Stimulated activated CD4-positive, alpha-beta T cell treated with anti-CD3 and anti-CD28 coated beads, Interleukin-1b, Interleukin-23, amount 100 ng/mL, for 24 hours (primary cell): Measurements from ENCODE around the gene SYT15.
"Not testable (repeated sequence)": the region's sequence is repeated elsewhere in the genome, so short reads cannot be mapped to it uniquely, and the experiment has no call there.

Experiments
- DNase-seq, 4 experiments: peaks; one replicate each; pipeline ENCODE4 v3.0.0-alpha.2; 2020; ENCODE audit warnings: low read depth in 4 of 4, low spot score in 1 of 4

Gene SYT15

DNA sequence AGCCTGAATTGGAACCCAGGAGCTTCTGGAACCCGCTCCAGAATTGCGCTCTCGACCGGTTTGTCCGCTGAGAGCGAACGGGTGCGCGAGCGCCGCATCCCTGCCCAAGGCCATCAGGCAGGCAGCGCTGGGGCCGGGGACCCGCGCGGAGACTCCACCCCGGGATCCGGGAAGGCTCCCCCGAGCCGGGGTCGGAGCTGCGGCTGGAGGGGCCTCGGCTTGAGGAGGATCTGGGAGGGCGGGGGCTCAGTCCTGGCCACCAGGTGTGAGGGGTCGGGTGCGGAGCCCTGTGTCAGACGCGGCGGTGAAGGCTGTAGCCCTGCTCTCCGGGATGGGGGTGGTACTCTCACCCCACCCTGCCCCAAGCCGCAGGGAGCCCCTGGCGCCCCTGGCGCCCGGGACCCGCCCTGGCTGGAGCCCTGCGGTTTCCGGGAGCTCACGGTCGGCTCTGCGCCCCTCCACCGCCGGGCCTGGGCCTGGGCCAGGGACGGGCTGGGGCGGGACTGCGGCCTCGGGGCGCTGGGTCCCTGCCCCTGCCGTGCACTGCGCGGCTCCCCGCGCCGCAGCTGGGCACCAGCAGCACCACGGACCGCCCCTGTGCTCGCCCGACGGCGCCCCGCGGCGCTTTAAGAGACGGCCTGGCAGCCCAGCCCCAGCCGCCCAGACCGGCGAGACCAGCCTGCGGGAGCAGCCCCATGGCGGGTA is at the start of gene SYT15:
SYT15 (plus strand) TSS at position 655 of the 705 bp plus-strand sequence; CDS start at position 696, 41 bp downstream.
- not testable (repeated sequence) for DNase-seq

DNA sequence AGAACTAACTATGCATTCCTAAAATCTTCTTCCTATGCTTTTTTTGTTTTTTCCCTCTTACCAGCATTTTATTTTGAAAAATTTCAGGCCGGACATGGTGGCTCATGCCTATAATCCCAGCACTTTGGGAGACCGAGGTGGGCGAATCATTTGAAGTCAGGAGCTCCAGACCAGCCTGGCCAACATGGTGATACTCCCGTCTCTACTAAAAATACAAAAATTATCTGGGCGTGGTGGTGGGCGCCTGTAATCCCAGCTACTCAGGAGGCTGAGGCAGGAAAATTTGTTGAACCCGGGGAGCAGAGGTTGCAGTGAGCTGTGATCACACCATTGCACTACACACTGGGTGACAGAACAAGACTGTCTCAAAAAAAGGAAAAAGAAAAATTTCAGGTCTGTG is 49.2 kb upstream of the SYT15 start:
- not testable (repeated sequence) for DNase-seq

DNA sequence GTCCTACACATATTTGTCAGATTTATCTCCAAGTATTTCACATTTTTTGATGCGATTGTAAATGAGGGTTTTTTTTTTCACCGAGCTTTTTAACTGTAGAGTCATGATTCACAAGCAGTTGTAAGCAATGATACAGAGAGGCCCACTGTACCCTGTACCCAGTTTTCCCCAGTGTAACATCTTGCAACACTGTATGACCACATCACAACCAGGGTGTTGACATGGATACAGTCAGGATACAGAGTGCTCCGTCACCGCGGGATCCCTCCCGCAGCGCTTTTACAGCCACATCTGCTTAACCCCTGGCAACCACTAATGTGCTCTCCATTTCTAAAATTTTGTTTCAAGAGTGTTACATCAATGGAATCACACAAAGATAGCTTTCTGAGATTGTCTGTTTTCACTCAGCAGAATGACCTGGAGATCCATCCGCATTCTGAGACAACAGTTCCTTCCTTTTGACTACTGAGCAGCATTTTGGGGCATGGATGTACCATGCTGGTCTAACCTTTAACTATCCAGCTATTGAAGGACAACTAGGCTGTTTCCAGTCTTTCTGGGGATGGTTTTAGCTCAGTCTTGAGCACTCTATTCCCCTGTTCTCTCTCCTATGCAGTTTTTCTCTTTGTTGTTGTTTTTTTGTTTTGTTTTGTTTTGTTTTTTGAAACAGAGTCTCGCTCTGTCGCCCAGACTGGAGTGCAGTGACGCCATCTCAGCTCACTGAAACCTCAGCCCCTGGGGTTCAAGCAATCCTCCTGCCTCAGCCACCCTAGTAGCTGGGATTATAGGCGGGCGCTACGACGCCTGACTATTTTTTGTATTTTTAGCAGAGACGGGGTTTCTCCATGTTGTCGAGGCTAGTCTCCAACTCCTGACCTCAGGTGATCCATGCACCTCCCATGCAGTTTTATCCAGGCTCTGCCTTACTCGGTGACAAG is 48.4 kb upstream of the SYT15 start:
- DNase-seq = no peak

DNA sequence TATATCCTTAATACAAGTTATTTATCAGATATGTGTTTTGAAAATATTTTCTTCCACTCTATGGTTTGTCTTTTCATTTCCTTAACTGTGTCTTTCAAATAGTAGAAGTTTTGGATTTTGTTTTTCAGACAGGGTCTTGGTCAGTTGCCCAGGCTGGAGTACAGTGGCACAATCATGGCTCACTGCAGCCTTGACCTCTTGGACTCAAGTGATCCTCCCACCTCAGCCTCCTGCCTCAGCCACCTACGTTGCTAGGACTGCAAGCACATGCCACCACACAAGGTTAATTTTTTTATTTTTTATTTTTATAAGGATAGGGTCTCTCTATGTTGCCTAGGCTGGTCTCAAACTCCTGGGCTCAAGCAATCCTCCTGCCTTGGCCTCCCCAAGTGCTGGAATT is 46.7 kb upstream of the SYT15 start:
- not testable (repeated sequence) for DNase-seq

DNA sequence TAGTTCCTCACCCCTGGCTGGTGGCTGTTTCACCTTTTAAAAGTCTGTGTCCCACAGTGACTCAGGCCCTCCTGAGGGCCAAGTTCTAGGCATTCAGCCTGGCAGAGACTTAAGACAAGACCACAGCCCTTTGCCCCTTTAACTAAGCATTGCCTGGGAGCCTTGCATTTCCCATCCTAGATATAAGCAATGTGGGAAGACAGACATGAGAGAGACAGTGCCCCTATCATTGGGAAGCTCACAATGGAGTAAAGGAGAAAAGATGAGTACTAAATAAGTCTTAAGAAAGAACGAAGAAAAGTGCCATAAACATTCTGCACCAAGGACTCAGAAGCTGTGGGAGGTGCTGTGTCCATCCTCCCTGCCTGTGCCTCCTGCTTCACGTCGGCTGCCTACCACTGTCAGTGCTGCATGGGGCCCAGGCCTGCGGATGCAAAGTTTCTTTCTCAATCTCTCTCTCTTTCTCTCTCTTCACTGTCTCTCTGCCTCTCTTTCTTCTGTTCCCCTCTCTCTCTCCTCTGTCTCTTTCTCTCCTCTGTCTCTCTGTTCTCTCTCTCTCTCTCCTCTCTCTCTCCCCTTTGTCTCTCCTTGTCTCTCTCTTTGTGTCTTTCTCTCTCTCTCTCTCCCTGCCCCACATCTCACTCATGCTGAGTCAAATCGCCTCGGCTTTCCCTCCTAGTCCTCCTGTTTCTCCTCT is 44.0 kb upstream of the SYT15 start:
- DNase-seq = no peak

DNA sequence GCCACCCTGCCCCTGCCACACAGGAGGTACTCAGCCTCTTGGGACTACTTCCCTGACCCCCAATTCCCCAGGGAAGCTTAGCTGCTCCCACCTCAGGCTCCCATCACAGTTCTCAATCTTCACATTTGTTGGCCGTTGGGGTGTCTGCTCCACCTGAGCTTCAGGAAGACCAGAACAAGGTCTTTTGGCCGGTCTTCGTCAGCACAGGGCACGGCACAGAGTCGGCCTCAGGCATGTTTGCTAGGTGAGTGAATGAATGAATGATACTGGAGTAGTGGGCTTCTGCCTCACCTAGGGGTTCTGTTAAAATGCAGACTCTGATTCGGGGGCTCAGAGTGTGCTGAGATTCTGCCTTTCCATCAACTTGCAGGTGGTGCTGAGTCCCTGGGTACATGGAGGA is 42.8 kb upstream of the SYT15 start:
- no peak for DNase-seq

DNA sequence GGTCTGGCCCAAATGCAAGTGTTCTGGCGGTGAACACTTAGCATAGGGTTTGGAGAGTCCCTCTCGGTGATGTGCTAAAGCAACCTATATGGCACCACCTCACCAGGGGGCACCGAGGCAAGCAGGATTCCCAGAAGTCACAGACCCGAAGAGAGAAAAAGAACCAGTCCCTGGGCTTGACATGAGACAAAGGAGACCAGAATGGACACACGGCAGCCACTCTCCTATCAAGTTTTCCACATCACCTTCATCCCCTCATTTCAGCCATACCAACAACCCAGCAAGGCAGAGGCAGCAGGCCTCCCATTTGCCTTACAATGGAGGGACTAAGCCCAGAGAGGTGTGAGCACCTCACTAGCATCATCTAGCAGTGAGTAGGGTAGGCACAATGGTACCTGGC is 42.1 kb upstream of the SYT15 start:
- no peak for DNase-seq

DNA sequence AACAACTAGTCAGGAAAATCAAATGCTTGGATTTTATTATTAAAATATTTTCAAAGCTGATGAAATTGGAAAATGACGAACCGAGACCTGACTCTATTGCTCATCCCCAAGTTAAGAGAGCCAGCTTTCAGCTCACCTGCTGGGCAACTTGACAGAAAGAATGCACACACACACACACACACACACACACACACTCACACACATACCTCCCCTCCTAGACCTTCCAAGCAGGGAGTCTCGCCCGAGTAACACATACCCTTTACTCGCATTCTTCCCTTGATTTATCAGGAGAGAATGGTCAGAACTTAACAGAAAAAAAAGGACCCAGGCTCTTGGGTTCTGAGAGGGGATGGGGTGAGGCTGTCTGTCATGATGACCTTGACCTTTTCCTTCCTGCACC is 41.6 kb upstream of the SYT15 start:
- DNase-seq = no peak

DNA sequence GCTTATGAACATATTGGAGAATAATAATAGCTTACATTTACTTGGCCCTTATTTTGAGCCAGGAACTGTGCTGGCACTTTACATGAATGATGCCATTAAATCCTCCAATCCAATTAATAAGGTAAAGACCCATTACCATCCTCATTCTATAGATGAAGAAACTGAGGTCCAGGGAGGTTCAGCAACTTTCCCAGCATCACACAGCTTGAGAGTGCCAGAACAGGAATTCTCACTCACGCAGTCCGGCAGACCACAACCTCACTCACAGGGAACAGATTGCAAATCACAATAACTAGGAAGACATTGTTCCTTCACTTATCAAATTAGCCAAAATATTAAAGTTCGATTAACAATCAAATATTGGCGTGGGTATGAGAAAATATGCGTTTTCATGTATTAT is 40.8 kb upstream of the SYT15 start:
- no peak for DNase-seq

DNA sequence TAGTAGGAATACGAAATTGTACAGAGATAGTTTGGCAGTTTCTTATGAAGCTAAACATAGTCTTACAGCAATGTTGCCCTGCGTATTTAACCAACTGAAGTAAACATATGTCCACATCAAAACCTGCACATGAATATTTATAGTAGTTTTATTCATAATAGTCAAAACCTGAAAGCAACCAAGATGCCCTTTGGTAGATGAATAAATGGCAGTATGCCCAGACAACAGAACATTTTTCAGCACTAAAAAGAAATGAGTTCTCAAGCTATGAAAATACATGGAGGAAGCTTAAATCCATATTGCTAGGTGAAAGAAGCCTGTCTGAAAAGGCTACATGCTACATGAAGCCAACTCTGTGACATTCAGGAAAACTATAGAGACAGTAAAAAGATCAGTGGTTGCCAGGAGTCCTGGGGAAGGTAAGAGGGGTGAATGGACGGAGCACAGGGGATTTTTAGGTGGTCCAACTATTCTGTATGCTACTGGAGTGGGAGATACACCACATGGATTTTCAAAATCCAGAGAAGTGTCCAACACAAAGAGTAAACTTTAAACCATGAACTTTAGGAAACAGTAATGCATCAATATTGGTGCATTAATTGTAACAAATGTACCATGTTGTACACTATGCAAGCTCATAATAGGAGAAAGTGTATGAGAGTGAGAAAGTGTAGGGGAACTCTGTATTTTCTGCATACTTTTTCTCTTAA is 40.1 kb upstream of the SYT15 start:
- no peak for DNase-seq

DNA sequence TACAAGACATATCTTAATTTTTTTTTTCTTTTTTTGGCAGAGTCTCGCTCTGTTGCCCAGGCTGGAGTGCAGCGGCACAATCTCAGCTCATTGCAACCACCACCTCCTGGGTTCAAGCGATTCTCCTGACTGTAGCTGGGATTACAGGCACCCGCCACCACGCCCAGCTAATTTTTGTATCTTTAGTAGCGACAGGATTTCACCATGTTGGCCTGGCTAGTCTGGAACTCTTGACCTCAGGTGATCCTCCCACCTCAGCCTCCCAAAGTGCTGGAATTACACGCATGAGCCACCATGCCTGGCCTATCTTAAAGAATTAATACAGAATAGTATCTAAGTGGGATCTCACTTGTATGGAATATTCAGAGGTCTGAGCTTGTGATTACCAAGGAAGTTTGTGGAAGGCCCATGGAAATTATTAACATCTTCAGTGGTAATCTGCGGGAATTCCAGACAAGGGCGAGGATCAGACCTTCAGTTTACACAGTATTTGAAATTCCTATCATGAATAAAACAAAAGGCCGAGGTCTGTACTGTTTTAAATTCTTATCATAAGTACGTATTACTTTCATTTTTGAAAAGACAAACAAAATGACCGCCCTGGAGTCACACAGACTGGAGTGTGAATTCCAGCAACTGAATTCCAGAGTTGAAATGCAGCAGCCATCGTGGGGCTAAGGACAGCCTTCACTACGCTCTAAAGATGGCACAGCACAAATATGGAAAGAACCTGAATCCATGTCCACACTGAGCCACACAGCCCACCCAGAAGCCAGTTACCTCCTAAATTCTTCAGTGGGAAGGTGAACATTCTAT is 39.1 kb upstream of the SYT15 start:
- no peak for DNase-seq

DNA sequence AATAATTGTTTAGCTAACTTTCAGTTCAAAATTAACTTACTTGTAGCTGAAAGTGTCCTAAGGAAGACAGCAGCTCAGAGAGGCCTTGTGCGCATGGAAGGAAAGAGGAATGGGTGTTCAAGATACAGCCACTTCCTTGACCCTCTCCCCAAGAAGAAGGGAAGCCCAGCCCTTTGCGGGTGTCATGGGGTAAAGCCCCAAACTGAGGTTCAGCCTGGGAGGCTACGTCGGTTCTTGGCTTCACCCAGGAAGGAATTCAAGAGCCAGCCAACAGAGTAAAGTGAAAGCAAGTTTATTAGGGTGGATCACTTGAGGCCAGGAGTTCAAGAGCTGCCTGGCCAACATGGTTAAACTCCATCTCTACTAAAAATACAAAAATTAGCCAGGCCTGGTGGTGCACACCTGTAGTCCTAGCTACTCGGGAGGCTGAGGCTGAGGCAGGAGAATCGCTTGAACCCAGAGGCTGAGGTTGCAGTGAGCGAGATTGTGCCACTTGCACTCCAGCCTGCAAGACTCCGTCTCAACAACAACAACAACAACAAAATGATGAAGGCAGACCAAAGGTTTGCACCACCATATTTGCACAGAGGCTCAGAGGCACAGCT is 38.4 kb upstream of the SYT15 start:
- no peak for DNase-seq

DNA sequence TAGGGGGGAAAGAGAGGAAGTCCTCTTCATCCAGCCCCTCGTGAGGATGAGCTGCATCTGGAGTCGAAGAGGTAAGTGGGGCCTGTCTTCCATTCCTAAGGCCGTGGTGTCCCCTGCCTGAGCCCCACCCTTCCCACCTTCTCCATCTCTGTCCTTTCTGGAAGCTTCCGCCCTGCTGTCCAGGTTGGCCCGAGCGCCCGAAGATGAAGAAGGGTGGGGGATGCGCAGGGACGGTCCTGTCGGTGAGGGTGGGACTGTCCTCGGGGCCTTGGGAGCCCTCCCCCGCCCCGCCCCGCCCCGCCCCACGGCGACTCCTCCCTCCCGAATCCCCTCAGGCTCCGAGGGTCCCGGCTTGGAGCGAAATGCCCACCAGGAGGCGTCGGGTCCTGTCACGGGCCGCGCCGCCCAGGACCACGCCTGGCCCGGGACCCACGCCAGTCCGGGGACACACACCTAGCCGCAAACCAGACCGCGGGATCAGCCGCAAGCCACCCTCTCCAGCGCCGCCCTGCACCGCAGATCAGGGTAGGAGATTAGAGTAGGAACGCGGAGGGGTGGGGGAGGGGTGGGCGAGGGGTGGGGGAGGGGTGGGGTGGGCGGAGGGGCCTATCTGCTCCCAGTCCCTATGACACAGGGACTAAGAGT is 37.8 kb upstream of the SYT15 start:
- DNase-seq = no peak

DNA sequence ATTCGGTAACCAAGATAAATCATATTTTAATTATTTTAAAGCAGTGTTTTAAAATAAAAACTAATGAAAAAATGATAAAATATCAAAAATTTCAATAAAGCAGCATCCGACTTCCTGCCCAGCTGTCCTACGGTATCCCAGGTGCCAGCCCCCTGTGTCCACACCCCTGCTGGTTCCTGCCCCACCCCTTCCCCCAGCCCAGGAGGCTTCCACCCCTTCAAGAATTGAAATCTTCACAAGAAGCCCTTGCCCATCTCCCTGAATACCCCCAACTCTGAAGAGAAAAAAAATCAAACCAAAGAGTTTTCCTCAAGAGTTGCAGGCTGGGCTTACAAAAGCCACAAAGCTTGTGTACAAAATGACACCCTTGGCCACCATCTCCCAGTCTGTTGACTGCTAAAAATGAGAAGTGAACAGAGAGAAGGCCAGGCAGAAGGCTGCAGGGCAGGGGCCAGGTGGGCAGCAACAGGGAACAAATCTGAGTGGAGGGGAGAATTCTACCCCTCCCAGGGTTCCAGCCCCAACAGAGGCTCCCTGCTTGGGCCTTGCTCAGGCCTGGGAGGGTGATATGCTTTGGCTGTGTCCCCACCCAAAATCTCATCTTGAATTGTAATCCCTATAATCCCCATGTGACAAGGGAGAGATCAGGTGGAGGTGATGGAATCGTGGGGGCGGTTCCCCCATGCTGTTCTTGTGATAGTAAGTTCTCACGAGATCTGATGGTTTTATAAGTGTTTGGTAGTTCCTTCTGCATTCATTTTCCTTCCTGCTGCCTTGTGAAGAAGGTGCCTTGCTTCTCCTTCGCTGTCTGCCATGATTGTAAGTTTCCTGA is 37.0 kb upstream of the SYT15 start:
- DNase-seq = no peak

DNA sequence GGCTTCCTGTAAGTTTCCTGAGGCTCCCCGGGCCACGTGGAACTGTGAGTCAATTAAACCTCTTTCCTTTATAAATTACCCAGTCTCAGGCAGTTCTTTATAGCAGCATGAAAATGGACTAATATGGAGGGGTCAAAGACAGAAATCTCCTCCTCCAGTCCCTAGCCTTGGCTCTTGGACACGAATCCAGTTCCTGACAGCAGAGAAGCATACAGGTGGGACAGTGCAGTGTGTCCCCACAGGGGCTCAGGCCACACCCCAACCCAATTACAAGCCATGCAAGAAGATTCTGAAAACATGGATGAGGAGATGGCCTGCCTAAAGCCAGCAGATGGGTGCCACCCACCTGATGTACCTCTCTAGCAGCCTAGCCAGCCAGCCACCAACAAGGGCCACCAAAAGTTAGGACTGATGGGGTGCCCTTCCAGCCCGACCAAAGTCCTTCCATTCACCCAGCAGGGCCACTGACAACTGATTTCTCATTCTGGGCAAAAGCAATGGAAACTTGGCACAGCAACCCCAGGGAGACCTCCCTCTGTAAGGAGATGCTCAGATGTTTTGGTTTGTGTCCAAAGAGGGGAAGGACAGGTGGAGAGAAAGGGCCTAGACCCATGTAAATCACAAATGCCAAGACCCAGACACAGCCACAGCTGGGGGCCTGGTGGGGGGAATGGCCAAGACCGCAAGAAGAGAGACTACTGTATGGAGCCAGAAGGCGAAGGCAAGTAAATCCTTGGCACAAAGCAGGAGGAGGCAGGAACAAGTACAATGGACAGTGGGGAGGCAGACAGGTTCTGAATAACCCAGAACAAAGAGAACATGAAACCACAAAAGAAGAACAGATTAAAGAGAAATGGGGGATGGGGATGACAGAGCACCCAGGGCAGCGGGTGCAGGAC is 36.1 kb upstream of the SYT15 start:
- no peak for DNase-seq

DNA sequence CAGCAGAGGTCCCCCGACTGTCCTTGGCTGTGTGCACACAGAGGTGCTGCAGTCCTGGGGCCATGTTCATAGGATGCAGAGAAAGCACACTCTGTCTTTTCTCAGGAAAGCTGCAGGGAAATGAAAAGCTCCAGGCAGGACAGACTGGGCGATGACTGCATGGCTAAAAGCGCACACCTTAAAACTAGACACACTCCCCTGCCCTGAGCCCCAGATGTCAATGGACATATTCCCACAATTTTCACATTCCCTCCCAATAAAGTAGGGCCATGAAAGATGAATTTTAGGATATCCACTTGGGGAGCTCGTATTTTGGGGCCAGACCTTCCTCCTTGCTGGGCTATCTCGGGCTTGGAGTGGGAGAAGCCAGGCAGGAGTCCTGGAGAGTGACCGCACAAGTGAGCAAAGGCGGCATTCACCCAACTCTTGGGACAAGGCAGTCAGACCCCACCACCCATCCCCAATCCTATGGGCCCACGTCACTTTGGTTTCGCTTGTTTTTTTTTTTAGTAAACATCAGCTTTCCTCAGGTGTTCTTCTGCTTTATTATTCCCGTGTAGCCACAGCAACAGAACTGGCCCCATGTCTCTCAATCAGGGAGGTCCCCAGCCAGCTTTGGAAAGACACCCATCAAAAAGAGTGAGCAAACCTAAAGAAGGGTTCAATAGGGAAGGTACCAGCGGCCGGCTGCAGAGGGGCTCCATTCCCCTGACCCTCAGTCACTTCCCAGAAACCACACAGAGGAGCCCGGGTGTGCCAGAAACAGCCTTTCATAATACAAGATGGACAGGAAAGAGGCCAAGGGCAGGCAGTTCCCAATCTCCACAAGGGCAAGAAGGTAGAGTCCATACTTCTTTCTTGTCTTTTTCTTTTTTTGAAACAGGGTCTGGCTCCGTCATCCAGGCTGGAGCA is 35.2 kb upstream of the SYT15 start:
- no peak for DNase-seq
